ENCODE data around the gene SMYD5.

DNA sequence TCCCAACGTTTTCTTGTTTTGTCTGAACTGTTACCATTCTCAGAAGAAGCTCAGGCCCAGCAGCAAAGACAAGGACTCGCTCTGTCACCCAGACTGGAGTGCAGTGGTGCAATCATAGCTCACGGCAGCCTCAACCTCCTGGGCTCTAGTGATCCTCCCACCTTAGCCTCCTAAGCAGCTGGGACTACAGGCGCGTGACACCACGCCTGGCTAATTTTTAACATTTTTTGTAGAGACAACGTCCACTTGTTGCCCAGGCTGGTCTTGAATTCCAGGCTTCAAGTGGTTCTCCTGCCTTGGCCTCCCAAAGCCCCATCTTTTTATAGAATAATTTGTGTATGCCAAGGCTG lies 2.0 kb upstream of the SMYD5 start:
- TF ChIP-seq EZH2 (IDR thresholded peaks at IDR 0.05) (no peak), POLR2AphosphoS5 (IDR thresholded peaks at IDR 0.05; ENCODE audit: borderline replicate concordance, low read depth, low read length) (no peak)

All from SK-N-MC (cell line).